ENCODE measurements around the gene ZNF318.

- TF ChIP-seq BHLHE40 (IDR thresholded peaks at IDR 0.05; ENCODE audit: borderline replicate concordance in 1 of 2, low read depth in 2 of 2, low read length in 1 of 2) (no peak), CTCF (IDR thresholded peaks at IDR 0.05 in 2 of 3, conservative IDR thresholded peaks at IDR 0.05 in 1 of 3; ENCODE audit: control insufficient read depth in 2 of 3, extremely low read depth in 1 of 3, insufficient read depth in 1 of 3, low read depth in 3 of 3, low read length in 3 of 3) (no peak), NFIC (IDR thresholded peaks at IDR 0.05; ENCODE audit: low read depth, low read length) (no peak), EGR1 (IDR thresholded peaks at IDR 0.05; ENCODE audit: borderline replicate concordance in 1 of 2, low read depth in 2 of 2, low read length in 2 of 2) (no peak), PBX3 (IDR thresholded peaks at IDR 0.05; ENCODE audit: insufficient replicate concordance, low read depth, low read length) (no peak), ZSCAN29 (IDR thresholded peaks at IDR 0.05) (no peak), CUX1 (IDR thresholded peaks at IDR 0.05; ENCODE audit: insufficient replicate concordance, low read depth, low read length) (no peak)
Observed at GRCh38 chr6:43395776-43396175, 26.3 kb upstream of the ZNF318 start.
